ENCODE measurements around the gene RABGAP1L. TPM values are rescaled to one million over a fixed set of nuclear protein-coding genes. Genes with fewer than 3 reads are reported as not detected.
"Not testable (repeated sequence)": the region's sequence is repeated elsewhere in the genome, so short reads cannot be mapped to it uniquely, and the experiment has no call there.

Gene RABGAP1L
- total RNA-seq, 2 donors from 2014 or later, result 148 to 174 TPM

DNA sequence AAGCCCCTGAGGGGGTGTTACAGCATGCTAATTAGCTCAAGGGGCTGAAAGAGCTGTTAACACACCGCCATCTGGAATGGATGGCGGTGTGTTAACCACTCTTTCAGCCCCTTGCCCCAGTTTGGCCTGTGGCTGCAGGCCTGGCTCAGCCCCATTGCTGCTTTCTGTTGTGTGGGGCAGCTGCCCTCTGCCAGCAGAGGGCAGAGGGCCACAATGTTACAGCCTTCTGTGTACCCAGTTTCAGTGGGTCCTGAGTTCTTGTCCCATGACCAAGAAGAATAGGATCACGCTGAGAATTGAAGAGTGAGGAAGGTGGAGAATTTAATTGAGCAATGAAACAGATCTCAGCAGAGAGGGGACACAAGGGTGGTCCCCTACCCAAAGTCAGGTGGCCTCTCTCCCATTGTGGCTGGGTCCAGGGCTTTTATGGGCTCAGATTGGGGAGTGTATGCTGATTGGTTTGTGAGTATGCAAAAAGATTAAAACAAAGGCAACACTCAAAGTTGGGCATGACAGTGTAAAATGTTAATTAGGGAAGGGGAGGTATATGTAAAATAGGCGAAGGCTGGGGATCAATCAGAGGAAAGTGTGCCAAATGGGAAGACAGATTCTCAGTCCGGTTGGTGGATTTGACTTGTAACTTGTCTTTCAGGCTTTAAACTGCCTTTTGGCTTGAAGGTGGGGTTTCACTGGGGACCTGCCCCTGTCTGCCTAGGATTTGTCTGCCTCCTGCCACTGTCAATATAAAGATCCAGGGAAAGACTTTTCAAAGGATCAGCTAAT is 142.2 kb downstream of the RABGAP1L start:
- H3K4me3 ChIP-seq, result no peak overlapping the region
- no peaks in the 10 kb centered on the region for H3K9me3 ChIP-seq
- no peaks in the 10 kb centered on the region for H3K27me3 ChIP-seq
- no peaks in the 10 kb centered on the region for H3K4me1 ChIP-seq
- TF ChIP-seq, protein P1, sequence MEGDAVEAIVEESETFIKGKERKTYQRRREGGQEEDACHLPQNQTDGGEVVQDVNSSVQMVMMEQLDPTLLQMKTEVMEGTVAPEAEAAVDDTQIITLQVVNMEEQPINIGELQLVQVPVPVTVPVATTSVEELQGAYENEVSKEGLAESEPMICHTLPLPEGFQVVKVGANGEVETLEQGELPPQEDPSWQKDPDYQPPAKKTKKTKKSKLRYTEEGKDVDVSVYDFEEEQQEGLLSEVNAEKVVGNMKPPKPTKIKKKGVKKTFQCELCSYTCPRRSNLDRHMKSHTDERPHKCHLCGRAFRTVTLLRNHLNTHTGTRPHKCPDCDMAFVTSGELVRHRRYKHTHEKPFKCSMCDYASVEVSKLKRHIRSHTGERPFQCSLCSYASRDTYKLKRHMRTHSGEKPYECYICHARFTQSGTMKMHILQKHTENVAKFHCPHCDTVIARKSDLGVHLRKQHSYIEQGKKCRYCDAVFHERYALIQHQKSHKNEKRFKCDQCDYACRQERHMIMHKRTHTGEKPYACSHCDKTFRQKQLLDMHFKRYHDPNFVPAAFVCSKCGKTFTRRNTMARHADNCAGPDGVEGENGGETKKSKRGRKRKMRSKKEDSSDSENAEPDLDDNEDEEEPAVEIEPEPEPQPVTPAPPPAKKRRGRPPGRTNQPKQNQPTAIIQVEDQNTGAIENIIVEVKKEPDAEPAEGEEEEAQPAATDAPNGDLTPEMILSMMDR (IDR thresholded peaks at IDR 0.05), result no peak
- DNase-seq (ENCODE audit: low spot score), result no peak
- H3K36me3 ChIP-seq, result no peaks in the 10 kb centered on the region
- no peak overlapping the region for H3K27ac ChIP-seq

DNA sequence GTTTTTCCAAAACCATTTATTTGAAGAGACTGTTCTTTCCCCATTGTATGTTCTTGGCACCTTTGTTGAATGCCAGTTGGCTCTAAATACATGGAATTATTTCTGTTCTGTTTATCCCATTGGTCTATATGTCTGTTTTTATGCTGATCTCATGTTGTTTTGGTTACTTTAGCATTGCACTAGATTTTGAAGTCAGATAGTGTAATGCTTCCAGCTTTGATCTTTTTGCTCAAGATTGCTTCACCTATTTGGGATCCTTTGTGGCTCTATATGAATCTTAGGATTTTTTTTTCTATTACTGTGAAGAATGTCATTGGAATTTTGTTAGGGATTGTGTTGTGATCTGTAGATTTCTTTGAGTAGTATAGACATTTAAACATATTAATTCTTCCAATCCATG is 149.3 kb downstream of the RABGAP1L start:
- Histone ChIP-seq H3K9me3 (no peaks in the 10 kb centered on the region), H3K27me3 (no peaks in the 10 kb centered on the region)
- TF ChIP-seq, protein P1 (IDR thresholded peaks at IDR 0.05), result no peak

DNA sequence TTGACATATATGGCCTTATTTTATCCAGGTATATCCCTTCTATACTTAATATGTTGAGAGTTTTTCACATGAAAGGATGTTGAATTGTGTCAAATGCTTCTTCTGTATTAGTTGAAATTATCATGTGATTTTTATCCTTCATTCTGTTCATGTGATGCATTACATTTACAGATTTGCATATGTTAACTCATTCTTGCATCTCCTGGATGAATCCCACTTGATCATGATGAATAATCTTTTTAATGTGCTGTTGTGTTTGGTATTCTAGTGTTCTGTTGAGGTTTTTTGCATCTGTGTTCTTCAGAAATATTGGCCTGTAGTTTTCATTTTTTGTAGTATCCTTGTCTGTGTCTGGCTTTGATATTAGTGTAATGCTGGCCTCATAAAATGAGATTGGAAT is 150.2 kb downstream of the RABGAP1L start:
- Histone ChIP-seq H3K9me3 (peaks cover 0 to 6% of the 10 kb centered on the region in 2 donors), H3K27me3 (no peaks in the 10 kb centered on the region), H3K4me3 (no peak overlapping the region), H3K27ac (no peak overlapping the region), H3K4me1 (no peaks in the 10 kb centered on the region), H3K36me3 (no peaks in the 10 kb centered on the region)
- TF ChIP-seq, protein P1 (IDR thresholded peaks at IDR 0.05), result no peak
- no peak for DNase-seq (ENCODE audit: low spot score)

More for the DNA sequence above, 149.3 kb downstream of the RABGAP1L start:
- Histone ChIP-seq H3K27ac (no peak overlapping the region), H3K4me3 (no peak overlapping the region), H3K36me3 (no peaks in the 10 kb centered on the region), H3K4me1 (no peaks in the 10 kb centered on the region)
- DNase-seq (ENCODE audit: low spot score), result no peak

DNA sequence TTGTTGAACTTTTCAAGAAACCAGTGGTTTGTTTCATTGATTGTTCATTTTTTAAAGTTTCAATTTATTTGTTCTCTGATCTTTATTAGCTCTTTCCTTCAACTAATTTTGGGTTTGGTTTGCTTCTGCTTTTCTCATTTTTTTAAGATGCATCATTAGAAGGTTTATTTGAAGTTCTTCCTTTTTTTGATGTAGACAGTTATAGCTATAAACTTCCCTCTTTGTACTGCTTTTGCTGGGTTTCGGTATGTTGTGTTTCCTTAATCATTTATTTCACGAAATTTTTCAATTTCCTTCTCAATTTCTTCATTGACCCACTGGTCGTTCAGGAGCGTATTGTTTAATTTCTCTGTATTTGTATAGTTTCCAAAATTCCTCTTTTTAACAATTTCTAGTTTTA is 155.1 kb downstream of the RABGAP1L start:
- H3K4me3 ChIP-seq, result no peak overlapping the region
- H3K27ac ChIP-seq, result no peak overlapping the region
- no peaks in the 10 kb centered on the region for H3K27me3 ChIP-seq
- DNase-seq (ENCODE audit: low spot score), result no peak
- H3K9me3 ChIP-seq, result peaks cover 4 to 23% of the 10 kb centered on the region in 2 donors
- H3K4me1 ChIP-seq, result no peaks in the 10 kb centered on the region
- TF ChIP-seq, protein P1 (IDR thresholded peaks at IDR 0.05), result no peak
- no peaks in the 10 kb centered on the region for H3K36me3 ChIP-seq

DNA sequence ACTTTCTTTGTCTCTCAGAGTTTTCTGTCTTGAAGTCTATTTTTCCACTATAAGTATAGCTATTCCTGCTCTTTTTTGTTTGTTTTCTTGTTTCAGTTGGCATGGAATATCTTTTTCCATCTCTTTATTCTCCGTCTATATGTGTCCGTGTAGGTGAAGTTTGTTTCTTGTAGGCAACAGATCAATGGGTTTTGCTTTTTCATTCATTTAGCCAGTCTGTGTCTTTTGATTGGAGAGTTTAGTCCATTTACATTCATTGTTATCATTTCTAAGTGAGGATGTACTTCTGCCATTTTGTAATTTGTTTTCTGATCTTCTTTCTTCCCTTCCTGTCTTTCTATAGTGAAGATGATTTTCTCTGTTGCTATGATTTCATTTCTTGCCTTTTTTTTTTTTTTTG is 155.9 kb downstream of the RABGAP1L start:
- Histone ChIP-seq H3K4me3 (no peak overlapping the region), H3K27me3 (no peaks in the 10 kb centered on the region), H3K9me3 (peaks cover 4 to 23% of the 10 kb centered on the region in 2 donors), H3K4me1 (no peaks in the 10 kb centered on the region), H3K27ac (no peak overlapping the region), H3K36me3 (no peaks in the 10 kb centered on the region)
- TF ChIP-seq, protein P1 (IDR thresholded peaks at IDR 0.05), result no peak
- DNase-seq (ENCODE audit: low spot score), result no peak

DNA sequence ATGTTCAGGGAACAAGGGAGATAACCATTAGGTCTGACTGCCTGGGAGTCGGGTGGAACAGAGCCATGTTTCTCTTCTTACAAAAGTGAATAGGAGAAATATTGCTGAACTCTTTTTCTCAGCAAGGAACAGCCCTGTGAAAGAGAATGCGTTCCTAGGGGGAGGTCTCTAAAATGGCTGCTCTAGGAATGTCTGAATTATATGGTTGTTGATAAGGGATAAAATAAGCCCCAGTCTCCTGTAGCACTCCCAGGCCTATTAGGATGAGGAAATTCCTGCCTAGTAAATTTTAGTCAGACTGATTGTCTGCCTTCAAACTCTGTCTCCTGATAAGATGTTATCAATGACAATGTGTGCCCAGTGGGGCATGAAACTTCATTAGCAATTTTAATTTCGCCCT is 161.6 kb downstream of the RABGAP1L start:
- not testable (repeated sequence) for H3K27me3 ChIP-seq; DNase-seq (ENCODE audit: low spot score); H3K36me3 ChIP-seq; H3K4me3 ChIP-seq; H3K27ac ChIP-seq; H3K4me1 ChIP-seq
- peaks cover under 1 to 17% of the 10 kb centered on the region in 2 donors for H3K9me3 ChIP-seq
